WTC11 (cell line): ENCODE measurements around the gene MKLN1. TPM values are rescaled to one million over a fixed set of nuclear protein-coding genes. Genes with fewer than 3 reads are reported as not detected.

Experiments used
- ATAC-seq: fragments of 200-7000 bp; cut with Tn5 transposase; 2 replicates; pipeline ENCODE4 v1.10.0; 2021; ENCODE audit warnings: mild to moderate bottlenecking, moderate library complexity
- CTCF ChIA-PET: fragments of 300-600 bp; sonication (Branson Sonifier 250); formaldehyde crosslinking; loops from one replicate; lab custom pipeline; 2021; ENCODE audit warnings: antibody characterized with exemption; lab: Charles Lee
- POLR2A ChIA-PET: fragments of 350-600 bp; sonication (Branson Sonifier 250); formaldehyde crosslinking; loops from one replicate; lab custom pipeline; 2021; ENCODE audit warnings: antibody characterized with exemption; lab: Charles Lee
- DNase-seq: peaks from one replicate; pipeline ENCODE4 v3.0.0; 2021; ENCODE audit warnings: low spot score
- H3K27ac Mint-ChIP-seq: 2 replicates; pipeline ENCODE4 v1.8.0; 2021; ENCODE audit warnings: mixed read lengths
- H3K27me3 Mint-ChIP-seq: 2 replicates; pipeline ENCODE4 v1.8.0; 2021; ENCODE audit warnings: low read depth, mild to moderate bottlenecking, moderate library complexity, mixed read lengths
- H3K36me3 Mint-ChIP-seq: 2 replicates; pipeline ENCODE4 v1.8.0; 2021; ENCODE audit warnings: mixed read lengths
- H3K4me1 Mint-ChIP-seq: 2 replicates; pipeline ENCODE4 v1.8.0; 2022; ENCODE audit warnings: mixed read lengths
- H3K4me3 Mint-ChIP-seq: 2 replicates; pipeline ENCODE4 v1.8.0; 2021; ENCODE audit warnings: mild to moderate bottlenecking, moderate library complexity, mixed read lengths
- H3K9me3 Mint-ChIP-seq: 2 replicates; pipeline ENCODE4 v1.8.0; 2021; ENCODE audit warnings: mixed read lengths
- CBFB ChIP-seq: sonication (generic); formaldehyde crosslinking; IDR thresholded peaks from 2 replicates; pipeline ENCODE4 v1.8.1; 2022; ENCODE audit warnings: mild to moderate bottlenecking, low read depth, missing genetic modification reagents
- EMX1 ChIP-seq: fragments of 250-450 bp; sonication (Bioruptor Pico); IDR thresholded peaks from 2 replicates; pipeline ENCODE4 v1.8.0; 2021; ENCODE audit warnings: mild to moderate bottlenecking
- FOXJ3 ChIP-seq: sonication (generic); formaldehyde crosslinking; IDR thresholded peaks from 2 replicates; pipeline ENCODE4 v1.9.0; 2021; ENCODE audit warnings: missing genetic modification reagents, mild to moderate bottlenecking, borderline replicate concordance
- FOXK1 ChIP-seq: sonication (generic); formaldehyde crosslinking; IDR thresholded peaks from 2 replicates; pipeline ENCODE4 v1.8.0; 2022; ENCODE audit warnings: mild to moderate bottlenecking, moderate library complexity, missing genetic modification reagents
- FOXP1 ChIP-seq: sonication (generic); formaldehyde crosslinking; IDR thresholded peaks from 2 replicates; pipeline ENCODE4 v1.8.0; 2022; ENCODE audit warnings: missing genetic modification reagents, mild to moderate bottlenecking, moderate library complexity, borderline replicate concordance
- GRHL2 ChIP-seq: fragments of 250-450 bp; sonication (Bioruptor Pico); IDR thresholded peaks from 2 replicates; pipeline ENCODE4 v1.8.0; 2022; ENCODE audit warnings: mild to moderate bottlenecking, moderate library complexity; ENCODE audit not compliant: insufficient replicate concordance, severe bottlenecking
- NR1H2 ChIP-seq: sonication (generic); formaldehyde crosslinking; IDR thresholded peaks from 2 replicates; pipeline ENCODE4 v1.9.0; 2021; ENCODE audit warnings: mild to moderate bottlenecking, moderate library complexity, missing genetic modification reagents
- NR2C2 ChIP-seq: sonication (generic); formaldehyde crosslinking; IDR thresholded peaks from 2 replicates; pipeline ENCODE4 v1.8.0; 2022; ENCODE audit warnings: mild to moderate bottlenecking, missing genetic modification reagents
- OVOL2 ChIP-seq: fragments of 250-450 bp; sonication (Bioruptor Pico); IDR thresholded peaks from 2 replicates; pipeline ENCODE4 v1.9.0; 2021; ENCODE audit warnings: mild to moderate bottlenecking, borderline replicate concordance
- TP53 ChIP-seq: sonication (generic); formaldehyde crosslinking; IDR thresholded peaks from 2 replicates; pipeline ENCODE4 v1.8.1; 2023; ENCODE audit warnings: mild to moderate bottlenecking, missing genetic modification reagents
- ZNF263 ChIP-seq: sonication (generic); formaldehyde crosslinking; IDR thresholded peaks from 2 replicates; pipeline ENCODE4 v1.8.1; 2022; ENCODE audit warnings: low read depth, mild to moderate bottlenecking, moderate library complexity, missing genetic modification reagents
- ZNF317 ChIP-seq: sonication (generic); formaldehyde crosslinking; IDR thresholded peaks from 2 replicates; pipeline ENCODE4 v1.8.1; 2023; ENCODE audit warnings: low read depth, mild to moderate bottlenecking, moderate library complexity, missing genetic modification reagents, borderline replicate concordance
- ZNF671 ChIP-seq: fragments of 250-450 bp; sonication (Bioruptor Pico); IDR thresholded peaks from 2 replicates; pipeline ENCODE4 v1.8.0; 2021; ENCODE audit warnings: mild to moderate bottlenecking
- total RNA-seq: library from RNA; stranded (reverse); gene quantifications from 3 replicates; pipeline ENCODE4 v1.2.3, GENCODE V29; 2021
- TF ChIP-seq, protein P1 (sequence below): fragments of 250-450 bp; sonication (Bioruptor Pico); IDR thresholded peaks from 2 replicates; pipeline ENCODE4 v1.9.0; 2021; ENCODE audit warnings: mild to moderate bottlenecking, borderline replicate concordance
- TF ChIP-seq, protein P2 (sequence below): sonication (generic); formaldehyde crosslinking; IDR thresholded peaks from 2 replicates; pipeline ENCODE4 v1.8.1; 2022; ENCODE audit warnings: mild to moderate bottlenecking, missing genetic modification reagents, moderate library complexity, borderline replicate concordance
- TF ChIP-seq, protein P3 (sequence below): sonication (generic); formaldehyde crosslinking; IDR thresholded peaks from 2 replicates; pipeline ENCODE4 v1.8.0; 2022; ENCODE audit warnings: mild to moderate bottlenecking, missing genetic modification reagents
- TF ChIP-seq, protein P4 (sequence below): sonication (generic); formaldehyde crosslinking; IDR thresholded peaks from 2 replicates; pipeline ENCODE4 v1.8.1; 2023; ENCODE audit warnings: mild to moderate bottlenecking, missing genetic modification reagents, moderate library complexity
- TF ChIP-seq, protein P5 (sequence below): sonication (generic); formaldehyde crosslinking; IDR thresholded peaks from 2 replicates; pipeline ENCODE4 v1.8.1; 2023; ENCODE audit warnings: mild to moderate bottlenecking, missing genetic modification reagents
- TF ChIP-seq, protein P6 (sequence below): sonication (generic); formaldehyde crosslinking; IDR thresholded peaks from 2 replicates; pipeline ENCODE4 v1.8.1; 2022; ENCODE audit warnings: mild to moderate bottlenecking, moderate library complexity, missing genetic modification reagents

Gene MKLN1
- total RNA-seq, 1 experiment from 2014 or later = 37.6 TPM

DNA sequence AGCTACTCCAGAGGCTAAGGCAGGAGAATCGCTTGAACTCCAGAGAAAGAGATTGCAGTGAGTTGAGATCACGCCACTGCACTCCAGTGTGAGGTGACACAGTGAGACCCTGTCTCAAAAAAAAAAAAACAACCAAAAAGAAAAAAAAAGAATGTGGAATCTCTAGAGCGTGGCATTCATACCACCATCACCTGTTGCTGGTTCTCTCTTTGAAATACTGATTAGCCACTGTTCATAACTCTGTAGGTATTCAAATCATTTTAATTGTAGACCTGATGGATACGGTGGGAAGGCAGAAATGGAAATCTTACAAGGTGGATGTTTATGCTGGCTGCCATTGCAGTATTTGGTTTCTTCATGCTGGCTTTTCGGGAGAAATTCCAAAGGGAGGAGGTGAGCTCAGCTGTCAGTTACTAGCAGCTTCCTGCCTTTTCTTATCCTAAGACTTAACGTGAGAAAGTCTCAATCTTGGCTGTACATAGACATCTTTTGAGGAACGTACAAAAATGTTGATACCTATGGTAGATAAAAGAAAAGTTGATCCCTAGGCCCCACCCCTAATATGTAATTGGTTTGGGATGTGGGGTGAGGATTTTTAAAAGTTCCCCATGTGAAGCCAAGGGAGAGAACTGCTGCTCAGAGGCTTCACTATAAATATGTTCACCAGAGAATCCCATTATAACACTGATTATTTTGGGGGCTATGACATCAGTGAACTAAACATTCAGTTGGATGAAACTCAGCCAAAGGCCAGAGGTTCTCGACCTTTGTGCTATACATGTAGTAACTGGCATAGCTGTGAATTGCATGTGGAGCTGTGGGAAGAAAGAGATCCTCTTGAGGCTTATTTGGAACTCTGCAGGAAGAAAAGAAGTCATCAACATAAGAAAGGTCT is 26.9 kb upstream of the MKLN1 start (continued):
- TF ChIP-seq, protein P1, sequence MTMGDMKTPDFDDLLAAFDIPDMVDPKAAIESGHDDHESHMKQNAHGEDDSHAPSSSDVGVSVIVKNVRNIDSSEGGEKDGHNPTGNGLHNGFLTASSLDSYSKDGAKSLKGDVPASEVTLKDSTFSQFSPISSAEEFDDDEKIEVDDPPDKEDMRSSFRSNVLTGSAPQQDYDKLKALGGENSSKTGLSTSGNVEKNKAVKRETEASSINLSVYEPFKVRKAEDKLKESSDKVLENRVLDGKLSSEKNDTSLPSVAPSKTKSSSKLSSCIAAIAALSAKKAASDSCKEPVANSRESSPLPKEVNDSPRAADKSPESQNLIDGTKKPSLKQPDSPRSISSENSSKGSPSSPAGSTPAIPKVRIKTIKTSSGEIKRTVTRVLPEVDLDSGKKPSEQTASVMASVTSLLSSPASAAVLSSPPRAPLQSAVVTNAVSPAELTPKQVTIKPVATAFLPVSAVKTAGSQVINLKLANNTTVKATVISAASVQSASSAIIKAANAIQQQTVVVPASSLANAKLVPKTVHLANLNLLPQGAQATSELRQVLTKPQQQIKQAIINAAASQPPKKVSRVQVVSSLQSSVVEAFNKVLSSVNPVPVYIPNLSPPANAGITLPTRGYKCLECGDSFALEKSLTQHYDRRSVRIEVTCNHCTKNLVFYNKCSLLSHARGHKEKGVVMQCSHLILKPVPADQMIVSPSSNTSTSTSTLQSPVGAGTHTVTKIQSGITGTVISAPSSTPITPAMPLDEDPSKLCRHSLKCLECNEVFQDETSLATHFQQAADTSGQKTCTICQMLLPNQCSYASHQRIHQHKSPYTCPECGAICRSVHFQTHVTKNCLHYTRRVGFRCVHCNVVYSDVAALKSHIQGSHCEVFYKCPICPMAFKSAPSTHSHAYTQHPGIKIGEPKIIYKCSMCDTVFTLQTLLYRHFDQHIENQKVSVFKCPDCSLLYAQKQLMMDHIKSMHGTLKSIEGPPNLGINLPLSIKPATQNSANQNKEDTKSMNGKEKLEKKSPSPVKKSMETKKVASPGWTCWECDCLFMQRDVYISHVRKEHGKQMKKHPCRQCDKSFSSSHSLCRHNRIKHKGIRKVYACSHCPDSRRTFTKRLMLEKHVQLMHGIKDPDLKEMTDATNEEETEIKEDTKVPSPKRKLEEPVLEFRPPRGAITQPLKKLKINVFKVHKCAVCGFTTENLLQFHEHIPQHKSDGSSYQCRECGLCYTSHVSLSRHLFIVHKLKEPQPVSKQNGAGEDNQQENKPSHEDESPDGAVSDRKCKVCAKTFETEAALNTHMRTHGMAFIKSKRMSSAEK (CRISPR knock-in tag) = no peak
- TF ChIP-seq, protein P2, sequence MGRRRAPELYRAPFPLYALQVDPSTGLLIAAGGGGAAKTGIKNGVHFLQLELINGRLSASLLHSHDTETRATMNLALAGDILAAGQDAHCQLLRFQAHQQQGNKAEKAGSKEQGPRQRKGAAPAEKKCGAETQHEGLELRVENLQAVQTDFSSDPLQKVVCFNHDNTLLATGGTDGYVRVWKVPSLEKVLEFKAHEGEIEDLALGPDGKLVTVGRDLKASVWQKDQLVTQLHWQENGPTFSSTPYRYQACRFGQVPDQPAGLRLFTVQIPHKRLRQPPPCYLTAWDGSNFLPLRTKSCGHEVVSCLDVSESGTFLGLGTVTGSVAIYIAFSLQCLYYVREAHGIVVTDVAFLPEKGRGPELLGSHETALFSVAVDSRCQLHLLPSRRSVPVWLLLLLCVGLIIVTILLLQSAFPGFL (CRISPR knock-in tag) = no peak
- TF ChIP-seq, protein P3, sequence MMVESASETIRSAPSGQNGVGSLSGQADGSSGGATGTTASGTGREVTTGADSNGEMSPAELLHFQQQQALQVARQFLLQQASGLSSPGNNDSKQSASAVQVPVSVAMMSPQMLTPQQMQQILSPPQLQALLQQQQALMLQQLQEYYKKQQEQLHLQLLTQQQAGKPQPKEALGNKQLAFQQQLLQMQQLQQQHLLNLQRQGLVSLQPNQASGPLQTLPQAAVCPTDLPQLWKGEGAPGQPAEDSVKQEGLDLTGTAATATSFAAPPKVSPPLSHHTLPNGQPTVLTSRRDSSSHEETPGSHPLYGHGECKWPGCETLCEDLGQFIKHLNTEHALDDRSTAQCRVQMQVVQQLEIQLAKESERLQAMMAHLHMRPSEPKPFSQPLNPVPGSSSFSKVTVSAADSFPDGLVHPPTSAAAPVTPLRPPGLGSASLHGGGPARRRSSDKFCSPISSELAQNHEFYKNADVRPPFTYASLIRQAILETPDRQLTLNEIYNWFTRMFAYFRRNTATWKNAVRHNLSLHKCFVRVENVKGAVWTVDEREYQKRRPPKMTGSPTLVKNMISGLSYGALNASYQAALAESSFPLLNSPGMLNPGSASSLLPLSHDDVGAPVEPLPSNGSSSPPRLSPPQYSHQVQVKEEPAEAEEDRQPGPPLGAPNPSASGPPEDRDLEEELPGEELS (CRISPR knock-in tag) = no peak
- TF ChIP-seq, all 79 proteins: peak for 0

DNA sequence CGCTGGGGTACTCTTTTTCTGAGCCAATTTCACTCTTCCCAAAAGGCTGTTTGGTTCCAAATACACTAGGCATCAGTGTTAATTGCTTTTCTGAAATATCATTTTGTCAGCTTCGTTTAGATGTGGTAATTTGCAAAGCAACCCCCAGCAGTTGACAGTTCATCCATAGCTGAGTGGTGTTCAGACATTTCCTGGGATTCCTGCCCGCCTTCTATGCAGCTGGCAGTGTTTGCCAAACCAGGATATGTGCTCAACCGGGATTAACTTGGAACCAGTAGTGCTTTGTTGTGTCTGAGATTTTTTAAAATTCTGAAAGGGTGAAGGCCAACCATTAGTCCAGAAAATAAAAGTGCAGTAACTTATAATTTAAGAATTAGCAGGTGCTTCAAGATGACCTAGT is 25.2 kb upstream of the MKLN1 start:
- ATAC-seq (no peak), DNase-seq (no peak)
- Mint-ChIP-seq H3K4me3 (no peak overlapping the region), H3K9me3 (peaks cover 18% of the 10 kb centered on the region), H3K27me3 (peaks cover 8% of the 10 kb centered on the region; the same call in 1 of the 2 replicates), H3K36me3 (peaks cover 14% of the 10 kb centered on the region), H3K4me1 (peaks cover 36% of the 10 kb centered on the region), H3K27ac (no peak overlapping the region)
- POLR2A ChIA-PET = no interaction called here
- CTCF ChIA-PET = interaction anchor here (0.6 to 4.5 kb wide), 22 partner anchors 7 to 427 kb away, joined by 3 to 31 read pairs (median 4); no protein-coding TSS in a partner anchor
- TF ChIP-seq, protein P4, sequence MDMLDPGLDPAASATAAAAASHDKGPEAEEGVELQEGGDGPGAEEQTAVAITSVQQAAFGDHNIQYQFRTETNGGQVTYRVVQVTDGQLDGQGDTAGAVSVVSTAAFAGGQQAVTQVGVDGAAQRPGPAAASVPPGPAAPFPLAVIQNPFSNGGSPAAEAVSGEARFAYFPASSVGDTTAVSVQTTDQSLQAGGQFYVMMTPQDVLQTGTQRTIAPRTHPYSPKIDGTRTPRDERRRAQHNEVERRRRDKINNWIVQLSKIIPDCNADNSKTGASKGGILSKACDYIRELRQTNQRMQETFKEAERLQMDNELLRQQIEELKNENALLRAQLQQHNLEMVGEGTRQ (CRISPR knock-in tag) = no peak
- TF ChIP-seq FOXJ3 (no peak), OVOL2 (CRISPR knock-in tag) (no peak), ZNF317 (CRISPR knock-in tag) (no peak), ZNF671 (no peak), FOXK1 (CRISPR knock-in tag) (no peak), FOXP1 (CRISPR knock-in tag) (no peak), EMX1 (CRISPR knock-in tag) (no peak), NR1H2 (CRISPR knock-in tag) (no peak), NR2C2 (CRISPR knock-in tag) (no peak), CBFB (CRISPR knock-in tag) (no peak), ZNF263 (no peak), TP53 (no peak), GRHL2 (CRISPR knock-in tag) (no peak)
- TF ChIP-seq, protein P5, sequence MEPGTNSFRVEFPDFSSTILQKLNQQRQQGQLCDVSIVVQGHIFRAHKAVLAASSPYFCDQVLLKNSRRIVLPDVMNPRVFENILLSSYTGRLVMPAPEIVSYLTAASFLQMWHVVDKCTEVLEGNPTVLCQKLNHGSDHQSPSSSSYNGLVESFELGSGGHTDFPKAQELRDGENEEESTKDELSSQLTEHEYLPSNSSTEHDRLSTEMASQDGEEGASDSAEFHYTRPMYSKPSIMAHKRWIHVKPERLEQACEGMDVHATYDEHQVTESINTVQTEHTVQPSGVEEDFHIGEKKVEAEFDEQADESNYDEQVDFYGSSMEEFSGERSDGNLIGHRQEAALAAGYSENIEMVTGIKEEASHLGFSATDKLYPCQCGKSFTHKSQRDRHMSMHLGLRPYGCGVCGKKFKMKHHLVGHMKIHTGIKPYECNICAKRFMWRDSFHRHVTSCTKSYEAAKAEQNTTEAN = no peak
- TF ChIP-seq, protein P1 (CRISPR knock-in tag) = no peak
- TF ChIP-seq, protein P6, sequence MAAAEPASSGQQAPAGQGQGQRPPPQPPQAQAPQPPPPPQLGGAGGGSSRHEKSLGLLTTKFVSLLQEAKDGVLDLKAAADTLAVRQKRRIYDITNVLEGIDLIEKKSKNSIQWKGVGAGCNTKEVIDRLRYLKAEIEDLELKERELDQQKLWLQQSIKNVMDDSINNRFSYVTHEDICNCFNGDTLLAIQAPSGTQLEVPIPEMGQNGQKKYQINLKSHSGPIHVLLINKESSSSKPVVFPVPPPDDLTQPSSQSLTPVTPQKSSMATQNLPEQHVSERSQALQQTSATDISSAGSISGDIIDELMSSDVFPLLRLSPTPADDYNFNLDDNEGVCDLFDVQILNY = no peak
